ENCODE data around the gene MCTP2. TPM values are rescaled to one million over a fixed set of nuclear protein-coding genes. Genes with fewer than 3 reads are reported as not detected.

The MCTP2 gene
- total RNA-seq, 5 donors from 2014 or later (not counting 1 experiment from before 2014, with no cell fraction given), result 16.0 to 31.3 (median 22.4) TPM

GRCh38 chr15:94523873-94524272, 292.5 kb downstream of the MCTP2 start:
- Mint-ChIP-seq H3K27ac (no peak overlapping the region), H3K36me3 (no peaks in the 10 kb centered on the region), H3K9me3 (no peaks in the 10 kb centered on the region), H3K27me3 (peaks cover 5 to 8% of the 10 kb centered on the region in 2 donors), H3K4me1 (no peaks in the 10 kb centered on the region), H3K4me3 (no peak overlapping the region)
- WGBS (ENCODE audit: insufficient coverage), result 96% methylated on average over 4 of the region's 11 CpGs
- no peaks in the 10 kb centered on the region for H3K9me3 ChIP-seq
- H3K4me1 ChIP-seq (ENCODE audit: control insufficient read depth in 1 of 2, extremely low read depth in 1 of 2, insufficient read depth in 2 of 2, low read length in 2 of 2), result no peaks in the 10 kb centered on the region
- ATAC-seq (replicated peaks in 1 of 4), result no peak
- CTCF ChIA-PET, result no interaction called here
- H3K4me3 ChIP-seq (ENCODE audit: control insufficient read depth in 1 of 2, extremely low read depth in 1 of 2, low read length in 1 of 2), result no peak overlapping the region
- no peaks in the 10 kb centered on the region for H3K27me3 ChIP-seq (replicated peaks in 1 of 2; ENCODE audit: control insufficient read depth in 2 of 2, extremely low read depth in 1 of 2, insufficient read depth in 2 of 2, low read length in 1 of 2)
- H3K27ac ChIP-seq (ENCODE audit: low read length), result no peak overlapping the region
- no peak for DNase-seq
- POLR2A ChIA-PET, result no interaction called here
- no peaks in the 10 kb centered on the region for H3K36me3 ChIP-seq (ENCODE audit: control insufficient read depth in 2 of 2, extremely low read depth in 1 of 2, insufficient read depth in 1 of 2, low read length in 1 of 2)

DNA sequence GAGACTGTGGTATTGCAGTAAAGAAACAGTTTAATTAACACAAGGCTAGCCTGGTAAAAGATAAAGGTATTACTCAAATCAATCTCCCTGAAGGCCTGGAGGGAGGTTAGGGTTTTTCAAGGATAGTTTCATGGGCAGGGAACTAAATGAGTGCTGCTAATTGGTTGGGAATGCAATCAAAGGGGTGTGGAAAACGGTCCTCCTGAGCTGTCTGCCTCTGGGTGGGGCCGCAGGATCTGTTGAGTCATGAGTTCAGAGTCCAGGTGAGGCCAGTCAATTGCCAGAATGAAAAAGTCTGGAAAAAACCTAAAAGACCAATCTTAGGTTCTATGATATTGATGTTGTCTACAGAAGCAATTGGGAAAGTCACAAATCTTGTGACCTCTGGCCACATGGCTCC, 293.2 kb downstream of the MCTP2 start:
- no peak for DNase-seq
- H3K9me3 Mint-ChIP-seq, result no peaks in the 10 kb centered on the region

GRCh38 chr15:94526071-94526689, 294.8 kb downstream of the MCTP2 start:
- Mint-ChIP-seq H3K4me1 (no peaks in the 10 kb centered on the region), H3K9me3 (no peaks in the 10 kb centered on the region), H3K27me3 (peaks cover 6 to 8% of the 10 kb centered on the region in 2 donors), H3K36me3 (no peaks in the 10 kb centered on the region), H3K4me3 (no peak overlapping the region), H3K27ac (no peak overlapping the region)
- ChIA-PET POLR2A (no interaction called here), CTCF (no interaction called here)
- Histone ChIP-seq H3K9me3 (no peaks in the 10 kb centered on the region), H3K4me3 (ENCODE audit: control insufficient read depth in 1 of 2, extremely low read depth in 1 of 2, low read length in 1 of 2) (no peak overlapping the region), H3K4me1 (ENCODE audit: control insufficient read depth in 1 of 2, extremely low read depth in 1 of 2, insufficient read depth in 2 of 2, low read length in 2 of 2) (no peaks in the 10 kb centered on the region), H3K36me3 (ENCODE audit: control insufficient read depth in 2 of 2, extremely low read depth in 1 of 2, insufficient read depth in 1 of 2, low read length in 1 of 2) (no peaks in the 10 kb centered on the region), H3K27me3 (replicated peaks in 1 of 2; ENCODE audit: control insufficient read depth in 2 of 2, extremely low read depth in 1 of 2, insufficient read depth in 2 of 2, low read length in 1 of 2) (no peaks in the 10 kb centered on the region), H3K27ac (ENCODE audit: low read length) (no peak overlapping the region)
- WGBS (ENCODE audit: insufficient coverage), result no CpG with 5 or more reads among the region's 5 CpGs
- ATAC-seq (replicated peaks in 1 of 4), result no peak
- no peak for DNase-seq

More for the DNA sequence above, 293.2 kb downstream of the MCTP2 start:
- H3K36me3 ChIP-seq (ENCODE audit: control insufficient read depth in 2 of 2, extremely low read depth in 1 of 2, insufficient read depth in 1 of 2, low read length in 1 of 2), result no peaks in the 10 kb centered on the region
- no peaks in the 10 kb centered on the region for H3K4me1 Mint-ChIP-seq
- WGBS (ENCODE audit: insufficient coverage), result 60% methylated on average over 1 of the region's 2 CpGs
- ChIA-PET CTCF (no interaction called here), POLR2A (no interaction called here)
- H3K4me3 Mint-ChIP-seq, result no peak overlapping the region
- no peaks in the 10 kb centered on the region for H3K4me1 ChIP-seq (ENCODE audit: control insufficient read depth in 1 of 2, extremely low read depth in 1 of 2, insufficient read depth in 2 of 2, low read length in 2 of 2)
- no peak overlapping the region for H3K27ac Mint-ChIP-seq
- H3K27me3 Mint-ChIP-seq, result peaks cover 6 to 8% of the 10 kb centered on the region in 2 donors
- no peaks in the 10 kb centered on the region for H3K36me3 Mint-ChIP-seq
- H3K4me3 ChIP-seq (ENCODE audit: control insufficient read depth in 1 of 2, extremely low read depth in 1 of 2, low read length in 1 of 2), result no peak overlapping the region
- H3K27ac ChIP-seq (ENCODE audit: low read length), result no peak overlapping the region
- no peaks in the 10 kb centered on the region for H3K27me3 ChIP-seq (replicated peaks in 1 of 2; ENCODE audit: control insufficient read depth in 2 of 2, extremely low read depth in 1 of 2, insufficient read depth in 2 of 2, low read length in 1 of 2)
- no peak for ATAC-seq (replicated peaks in 1 of 4)
- no peaks in the 10 kb centered on the region for H3K9me3 ChIP-seq

DNA sequence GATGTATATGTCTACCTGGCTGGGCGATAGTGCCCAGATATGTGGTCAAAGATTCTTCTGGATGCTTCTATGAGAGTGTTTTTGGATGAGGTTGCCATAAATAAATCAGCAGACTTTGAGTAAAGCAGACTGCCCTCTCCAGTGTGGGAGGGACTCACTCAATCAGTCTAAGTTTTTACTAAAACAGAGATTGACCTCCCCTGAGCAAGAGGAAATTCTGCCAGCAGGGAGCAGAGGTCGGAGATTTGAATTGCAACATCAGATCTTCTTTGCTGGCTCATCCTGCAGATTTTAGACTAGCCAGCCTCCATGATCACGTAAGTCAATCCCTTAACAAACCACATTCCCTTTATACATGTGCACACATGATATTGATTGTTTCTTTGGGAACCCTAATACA, 300.9 kb downstream of the MCTP2 start:
- H3K27ac Mint-ChIP-seq, result no peak overlapping the region
- no peaks in the 10 kb centered on the region for H3K4me1 Mint-ChIP-seq
- WGBS (ENCODE audit: insufficient coverage), result no CpG with 5 or more reads among the region's 3 CpGs
- ChIA-PET CTCF (no interaction called here), POLR2A (no interaction called here)
- no peaks in the 10 kb centered on the region for H3K4me1 ChIP-seq (ENCODE audit: control insufficient read depth in 1 of 2, extremely low read depth in 1 of 2, insufficient read depth in 2 of 2, low read length in 2 of 2)
- H3K27ac ChIP-seq (ENCODE audit: low read length), result no peak overlapping the region
- no peak overlapping the region for H3K4me3 Mint-ChIP-seq
- H3K36me3 ChIP-seq (ENCODE audit: control insufficient read depth in 2 of 2, extremely low read depth in 1 of 2, insufficient read depth in 1 of 2, low read length in 1 of 2), result no peaks in the 10 kb centered on the region
- no peaks in the 10 kb centered on the region for H3K27me3 ChIP-seq (replicated peaks in 1 of 2; ENCODE audit: control insufficient read depth in 2 of 2, extremely low read depth in 1 of 2, insufficient read depth in 2 of 2, low read length in 1 of 2)
- H3K9me3 ChIP-seq, result no peaks in the 10 kb centered on the region
- DNase-seq (no peak), ATAC-seq (replicated peaks in 1 of 4) (no peak)
- no peaks in the 10 kb centered on the region for H3K9me3 Mint-ChIP-seq
- H3K36me3 Mint-ChIP-seq, result no peaks in the 10 kb centered on the region
- H3K4me3 ChIP-seq (ENCODE audit: control insufficient read depth in 1 of 2, extremely low read depth in 1 of 2, low read length in 1 of 2), result no peak overlapping the region
- peaks cover 13 to 19% of the 10 kb centered on the region in 2 donors for H3K27me3 Mint-ChIP-seq
